Liver (tissue), 9 donors: ENCODE data around the gene AQR. TPM values are rescaled to one million over a fixed set of nuclear protein-coding genes. Genes with fewer than 3 reads are reported as not detected.

Experiments
- DNase-seq: peaks from one replicate; pipeline ENCODE4 v3.0.0-alpha.2; 2017; ENCODE audit warnings: low spot score
- H3K27ac ChIP-seq, 2 donors: one replicate each; pipeline ENCODE4 v1.7.0; 2013; ENCODE audit warnings: inconsistent platforms in 2 of 2, low read length in 2 of 2, control low read depth in 1 of 2, low read depth in 1 of 2, mild to moderate bottlenecking in 1 of 2
- H3K27me3 ChIP-seq, 4 donors: one replicate each; pipeline versions ENCODE4 v1.6.1 to v1.7.0; 2013; ENCODE audit warnings: low read length in 3 of 4, inconsistent platforms in 1 of 4, mild to moderate bottlenecking in 1 of 4, moderate library complexity in 1 of 4; ENCODE audit not compliant: control insufficient read depth in 4 of 4, insufficient read depth in 4 of 4
- H3K36me3 ChIP-seq, 4 donors: one replicate each; pipeline versions ENCODE4 v1.6.1 to v1.7.0; 2013; ENCODE audit warnings: low read length in 3 of 4, mild to moderate bottlenecking in 3 of 4, low read depth in 1 of 4, moderate library complexity in 1 of 4; ENCODE audit not compliant: control insufficient read depth in 4 of 4, insufficient read depth in 3 of 4
- H3K4me1 ChIP-seq, 4 donors: one replicate each; pipeline versions ENCODE4 v1.6.1 to v1.7.0; 2013; ENCODE audit warnings: low read length in 3 of 4, mild to moderate bottlenecking in 3 of 4, moderate library complexity in 1 of 4; ENCODE audit not compliant: control insufficient read depth in 4 of 4, insufficient read depth in 4 of 4
- H3K4me3 ChIP-seq, 3 donors: one replicate each; pipeline versions ENCODE4 v1.6.1 to v1.7.0; 2013; ENCODE audit warnings: low read length in 3 of 3, control low read depth in 1 of 3, low read depth in 1 of 3, mild to moderate bottlenecking in 1 of 3
- H3K9ac ChIP-seq, 2 donors: one replicate each; pipeline ENCODE4 v1.7.0; 2013; ENCODE audit warnings: low read length in 2 of 2, mild to moderate bottlenecking in 2 of 2, moderate library complexity in 2 of 2, control low read depth in 1 of 2, low read depth in 1 of 2
- H3K9me3 ChIP-seq, 4 donors: one replicate each; pipeline versions ENCODE4 v1.6.1 to v1.7.0; 2013; ENCODE audit warnings: low read length in 3 of 4; ENCODE audit not compliant: control insufficient read depth in 4 of 4
- CTCF ChIP-seq: fragments of 150-350 bp; IDR thresholded peaks from 2 replicates; pipeline ENCODE4 v1.5.1; 2017; ENCODE audit warnings: improper control_type of control experiment, low read depth, low read length; ENCODE audit not compliant: missing input control
- EGR1 ChIP-seq, 2 donors: IDR thresholded peaks; 2 replicates each; pipeline ENCODE4 v1.6.1; 2016 to 2018; ENCODE audit warnings: antibody characterized with exemption in 2 of 2, low read depth in 2 of 2
- FOXA1 ChIP-seq: IDR thresholded peaks from 2 replicates; pipeline ENCODE4 v1.6.1; 2016; ENCODE audit warnings: antibody characterized with exemption
- FOXA2 ChIP-seq: IDR thresholded peaks from 2 replicates; pipeline ENCODE4 v1.6.1; 2016; ENCODE audit warnings: antibody characterized with exemption
- GABPA ChIP-seq, 2 donors: IDR thresholded peaks in 1 of 2; conservative IDR thresholded peaks in 1 of 2; 2 replicates each; pipeline ENCODE4 v1.6.1; 2016; ENCODE audit warnings: antibody characterized with exemption in 2 of 2, mild to moderate bottlenecking in 1 of 2, moderate library complexity in 1 of 2
- HNF4A ChIP-seq, 2 donors: conservative IDR thresholded peaks; 2 replicates each; pipeline ENCODE4 v1.6.1; 2016; ENCODE audit warnings: antibody characterized with exemption in 2 of 2, mild to moderate bottlenecking in 2 of 2
- HNF4G ChIP-seq: IDR thresholded peaks from 2 replicates; pipeline ENCODE4 v1.6.1; 2016; ENCODE audit warnings: antibody characterized with exemption
- MAX ChIP-seq: IDR thresholded peaks from 2 replicates; pipeline ENCODE4 v1.6.1; 2016; ENCODE audit warnings: antibody characterized with exemption
- NR2F2 ChIP-seq: IDR thresholded peaks from 2 replicates; pipeline ENCODE4 v1.6.1; 2016; ENCODE audit warnings: antibody characterized with exemption
- RAD21 ChIP-seq, 2 donors: IDR thresholded peaks; 2 replicates each; pipeline ENCODE4 v1.6.1; 2016; ENCODE audit warnings: antibody characterized with exemption in 2 of 2, mild to moderate bottlenecking in 2 of 2
- REST ChIP-seq: IDR thresholded peaks from 2 replicates; pipeline ENCODE4 v1.6.1; 2016; ENCODE audit warnings: antibody characterized with exemption, mild to moderate bottlenecking
- RXRA ChIP-seq, 2 donors: IDR thresholded peaks; 2 replicates each; pipeline ENCODE4 v1.6.1; 2017 to 2018; ENCODE audit warnings: antibody characterized with exemption in 2 of 2, mild to moderate bottlenecking in 1 of 2
- SP1 ChIP-seq: IDR thresholded peaks from 2 replicates; pipeline ENCODE4 v1.6.1; 2018; ENCODE audit warnings: antibody characterized with exemption, mild to moderate bottlenecking
- YY1 ChIP-seq: IDR thresholded peaks from 2 replicates; pipeline ENCODE4 v1.6.1; 2016; ENCODE audit warnings: antibody characterized with exemption, mild to moderate bottlenecking
- ZBTB33 ChIP-seq: IDR thresholded peaks from 2 replicates; pipeline ENCODE4 v1.6.1; 2016; ENCODE audit warnings: antibody characterized with exemption
- WGBS: extraction: QIAGEN DNeasy Blood & Tissue Kit; methylation state at CpG from one replicate; pipeline ENCODE4 v1.1.7; 2013; 5-methylcytosine and 5-hydroxymethylcytosine counted together
- polyA plus RNA-seq, 2 donors: library from polyadenylated mRNA; stranded (reverse) in 1 of 2; unstranded in 1 of 2; fragments of 200-250 nt in 1 of 2; fragments of >200 nt in 1 of 2; fragmentation: Nextera tagmentation in 1 of 2; extraction: Ambion mirVana in 1 of 2; gene quantifications; one replicate each; pipeline versions ENCODE4 v1.2.1 to v1.2.3, GENCODE V29; 2013 to 2015
- total RNA-seq, 2 donors: library from RNA; depleted of rRNA; stranded (reverse); fragments of >200 nt; gene quantifications; one replicate each; pipeline ENCODE4 v1.2.3, GENCODE V29; 2014
- donor health status: healthy.
- donor health status: healthy.
- donor health status: healthy.
- donor health status: healthy.
- donor health status: healthy.

Gene AQR
- total and polyA plus RNA-seq, 4 donors, result 3.4 to 14.3 (median 8.7) TPM

GRCh38 chr15:34869110-34869509 lies 100.4 kb downstream of the AQR start (continued):
- TF ChIP-seq CTCF (no peak), FOXA2 (no peak)

GRCh38 chr15:34865531-34865930 lies 104.0 kb downstream of the AQR start:
- H3K9me3 ChIP-seq, result no peaks in the 10 kb centered on the region
- no peaks in the 10 kb centered on the region for H3K27me3 ChIP-seq
- no peak overlapping the region for H3K27ac ChIP-seq
- no peak for DNase-seq
- H3K4me3 ChIP-seq, result no peak overlapping the region
- TF ChIP-seq REST (no peak), NR2F2 (no peak), FOXA2 (no peak), RXRA (IDR thresholded peaks at IDR 0.05) (no peak), ZBTB33 (no peak), MAX (no peak), SP1 (no peak)
- H3K9ac ChIP-seq, result no peak overlapping the region
- 100% methylated on average over 1 of the region's 1 CpG for WGBS
- peaks cover 0 to 37% (median 28%) of the 10 kb centered on the region in 4 donors for H3K36me3 ChIP-seq
- no peaks in the 10 kb centered on the region for H3K4me1 ChIP-seq

GRCh38 chr15:34861214-34861613 lies 108.3 kb downstream of the AQR start:
- Histone ChIP-seq H3K27me3 (no peaks in the 10 kb centered on the region), H3K4me3 (no peak overlapping the region), H3K4me1 (no peaks in the 10 kb centered on the region), H3K9me3 (no peaks in the 10 kb centered on the region), H3K9ac (no peak overlapping the region), H3K27ac (no peak overlapping the region), H3K36me3 (peaks cover 3 to 32% (median 28%) of the 10 kb centered on the region in 4 donors)
- no peak for TF ChIP-seq RXRA (IDR thresholded peaks at IDR 0.05)
- no peak for TF ChIP-seq NR2F2
- no peak for TF ChIP-seq HNF4G
- TF ChIP-seq YY1, result no peak
- no peak for TF ChIP-seq REST
- TF ChIP-seq FOXA1, result no peak
- no peak for TF ChIP-seq MAX
- TF ChIP-seq FOXA2, result no peak
- no peak for TF ChIP-seq GABPA (IDR thresholded peaks at IDR 0.05 in 1 of 2, conservative IDR thresholded peaks at IDR 0.05 in 1 of 2)
- no peak for TF ChIP-seq ZBTB33
- no peak for TF ChIP-seq HNF4A (conservative IDR thresholded peaks at IDR 0.05)
- TF ChIP-seq RAD21 (IDR thresholded peaks at IDR 0.05), result no peak
- TF ChIP-seq EGR1 (IDR thresholded peaks at IDR 0.05; ENCODE audit: low read depth in 2 of 2), result no peak
- no peak for TF ChIP-seq SP1
- DNase-seq, result no peak
- 96% methylated on average over 4 of the region's 4 CpGs for WGBS
